Hematopoietic multipotent progenitor cell treated with erythropoietin and hydrocortisone succinate and interleukin-3 and kit ligand, for 17 days (in vitro differentiated cells): Measurements from ENCODE around the gene ZNF343.
A peak's percentile ranks its signal among the peaks of the same experiment; 100 is the strongest.
"Not testable (repeated sequence)": the region's sequence is repeated elsewhere in the genome, so short reads cannot be mapped to it uniquely, and the experiment has no call there.

Experiments used
- DNase-seq: peaks from one replicate; pipeline ENCODE4 v3.0.0-alpha.2; 2015; ENCODE audit warnings: low spot score

Gene ZNF343

DNA sequence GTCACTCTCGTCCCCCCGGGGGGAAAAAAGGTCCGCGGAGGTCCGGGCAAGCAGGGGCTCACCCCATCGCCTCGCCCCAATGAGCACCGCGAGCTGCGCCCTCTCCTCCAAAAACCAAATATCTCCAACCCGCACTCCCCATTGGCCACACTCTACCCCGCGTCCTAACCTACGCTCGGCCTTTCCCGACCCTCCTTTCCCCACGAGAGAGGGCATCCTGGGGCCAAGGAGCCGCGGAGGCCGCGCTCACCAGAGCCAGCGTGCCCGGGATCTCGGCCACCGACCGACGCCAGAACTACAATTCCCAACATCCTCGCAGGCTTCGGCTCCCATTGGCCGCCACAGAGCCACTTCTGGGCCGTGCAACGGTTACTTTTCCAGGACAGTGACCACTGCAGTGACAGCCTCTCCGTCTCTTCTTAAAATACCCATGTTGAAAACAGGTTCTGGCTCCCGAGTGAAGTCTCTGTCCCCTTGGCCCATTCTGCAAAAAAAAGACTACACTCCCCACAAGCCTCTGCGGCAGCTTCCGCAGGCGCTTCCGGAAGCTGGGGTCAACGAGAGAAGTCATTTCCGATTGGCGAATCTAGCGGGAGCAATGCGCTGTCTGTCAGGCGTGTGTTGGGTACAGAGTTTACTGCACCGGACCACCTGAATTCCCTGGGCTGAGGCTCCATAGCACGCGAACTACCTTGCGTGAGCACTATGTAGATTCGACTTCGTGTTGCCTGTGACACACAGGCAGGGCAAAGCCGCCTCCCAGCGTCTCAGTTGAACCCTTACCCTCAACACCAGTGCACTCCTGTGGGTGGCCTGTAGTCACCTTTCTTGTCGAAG, at the start of gene ZNF343:
Gene ZNF343 (minus strand): TSS at position 285 of the 837 bp plus-strand sequence. CDS start 15,020 bp downstream, outside the sequence.
- DNase-seq = peak; percentile 88

GRCh38 chr20:2557873-2558580, 49.3 kb upstream of the ZNF343 start:
- DNase-seq = no peak

GRCh38 chr20:2545594-2545993, 36.9 kb upstream of the ZNF343 start:
- no peak for DNase-seq

- no peak for DNase-seq
Measured at GRCh38 chr20:2544211-2544610, 35.5 kb upstream of the ZNF343 start.

DNA sequence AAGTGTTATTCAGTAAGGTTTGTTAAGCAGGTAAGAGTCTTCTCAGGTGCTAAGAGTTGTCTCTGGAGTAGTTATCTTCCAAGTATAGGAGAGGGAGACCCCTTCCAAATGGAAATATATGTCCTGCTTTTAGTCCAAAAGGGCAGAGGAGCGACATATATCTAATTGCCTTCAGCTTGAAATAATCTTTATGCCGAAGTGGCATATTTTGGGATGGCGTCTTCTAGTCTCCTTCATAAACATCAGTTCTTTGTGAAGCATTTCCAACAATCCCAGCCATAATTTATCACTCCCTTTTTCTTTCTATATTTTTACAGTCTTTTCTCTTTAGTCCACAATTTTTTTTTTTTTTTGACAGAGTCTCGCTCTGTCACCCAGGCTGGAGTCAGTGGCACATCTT, 33.6 kb upstream of the ZNF343 start:
- DNase-seq = no peak

GRCh38 chr20:2541940-2542339, 33.2 kb upstream of the ZNF343 start:
- no peak for DNase-seq

DNA sequence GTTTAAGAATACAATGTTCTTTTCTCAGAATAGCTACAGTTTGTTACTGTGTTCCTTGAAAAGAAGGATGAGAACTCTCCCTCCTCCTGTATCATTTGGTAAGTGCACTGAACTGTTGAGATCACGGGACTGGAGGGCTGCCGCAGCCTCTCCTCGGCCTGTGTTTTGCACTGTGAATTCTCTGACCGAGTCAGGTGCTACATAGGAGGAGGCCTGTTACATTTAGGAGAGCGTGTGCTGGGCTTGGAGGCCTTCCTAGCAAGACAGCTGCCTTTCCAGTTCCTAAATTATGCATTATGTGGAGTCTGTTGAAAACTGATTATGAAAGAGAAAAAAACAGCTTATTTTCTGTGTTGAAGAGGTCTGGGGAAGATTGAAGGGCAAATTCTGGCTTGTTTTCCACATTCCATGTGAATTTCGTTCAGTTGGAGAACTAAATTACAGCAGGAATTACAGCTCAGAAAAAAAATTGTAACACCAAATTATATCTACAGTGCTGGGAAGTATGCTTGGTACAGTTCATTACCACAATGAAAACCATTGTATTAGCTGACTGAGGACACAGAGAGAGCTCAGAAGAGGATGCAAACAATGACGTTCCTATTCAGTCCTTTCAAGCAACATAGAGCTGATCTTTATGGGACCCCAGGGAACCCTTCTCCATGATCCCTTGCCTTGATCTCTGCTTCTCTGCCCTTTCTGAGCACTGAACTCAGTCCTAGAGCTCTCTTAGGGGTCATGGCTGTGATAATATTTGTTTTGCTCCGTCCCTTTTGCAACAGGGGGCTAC, 30.4 kb upstream of the ZNF343 start:
- DNase-seq = no peak

- DNase-seq = no peak
Measured at GRCh38 chr20:2538356-2538755, 29.6 kb upstream of the ZNF343 start.

- no peak for DNase-seq
Measured at GRCh38 chr20:2537101-2537500, 28.4 kb upstream of the ZNF343 start.

- DNase-seq = no peak
Measured at GRCh38 chr20:2536560-2536986, 27.9 kb upstream of the ZNF343 start, which contains the start of gene TMC2. TSS of gene TMC2 (plus strand) at chr20:2536573. CDS start at chr20:2536622, 49 bp downstream.

GRCh38 chr20:2535711-2536559, 27.2 kb upstream of the ZNF343 start:
- DNase-seq = no peak

GRCh38 chr20:2533118-2533517, 24.4 kb upstream of the ZNF343 start:
- no peak for DNase-seq

- DNase-seq = no peak
Measured at GRCh38 chr20:2528671-2529271, 20.1 kb upstream of the ZNF343 start.

DNA sequence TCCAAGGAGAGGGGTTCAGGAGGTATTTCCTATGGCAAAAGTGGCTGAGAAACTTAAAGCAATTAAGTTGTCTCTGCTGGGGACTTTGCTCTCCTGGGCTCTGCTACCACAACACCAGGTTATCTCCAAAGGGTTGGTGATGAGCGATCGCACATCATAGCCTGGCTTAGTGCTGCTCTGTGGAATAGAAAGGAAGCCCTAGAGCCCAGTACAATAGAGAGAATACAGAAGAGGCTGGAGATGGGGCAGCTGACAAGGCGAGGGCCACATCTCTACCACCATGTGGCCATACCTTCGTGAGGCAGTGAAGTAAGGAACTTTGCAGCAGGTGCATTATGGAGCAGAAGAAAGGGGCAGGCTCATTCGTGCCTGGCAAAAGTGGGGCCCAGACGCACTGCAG, 19.0 kb upstream of the ZNF343 start:
- DNase-seq = no peak

GRCh38 chr20:2526218-2526583, 17.5 kb upstream of the ZNF343 start:
- not testable (repeated sequence) for DNase-seq

GRCh38 chr20:2524709-2525506, 16.2 kb upstream of the ZNF343 start:
- no peak for DNase-seq

DNA sequence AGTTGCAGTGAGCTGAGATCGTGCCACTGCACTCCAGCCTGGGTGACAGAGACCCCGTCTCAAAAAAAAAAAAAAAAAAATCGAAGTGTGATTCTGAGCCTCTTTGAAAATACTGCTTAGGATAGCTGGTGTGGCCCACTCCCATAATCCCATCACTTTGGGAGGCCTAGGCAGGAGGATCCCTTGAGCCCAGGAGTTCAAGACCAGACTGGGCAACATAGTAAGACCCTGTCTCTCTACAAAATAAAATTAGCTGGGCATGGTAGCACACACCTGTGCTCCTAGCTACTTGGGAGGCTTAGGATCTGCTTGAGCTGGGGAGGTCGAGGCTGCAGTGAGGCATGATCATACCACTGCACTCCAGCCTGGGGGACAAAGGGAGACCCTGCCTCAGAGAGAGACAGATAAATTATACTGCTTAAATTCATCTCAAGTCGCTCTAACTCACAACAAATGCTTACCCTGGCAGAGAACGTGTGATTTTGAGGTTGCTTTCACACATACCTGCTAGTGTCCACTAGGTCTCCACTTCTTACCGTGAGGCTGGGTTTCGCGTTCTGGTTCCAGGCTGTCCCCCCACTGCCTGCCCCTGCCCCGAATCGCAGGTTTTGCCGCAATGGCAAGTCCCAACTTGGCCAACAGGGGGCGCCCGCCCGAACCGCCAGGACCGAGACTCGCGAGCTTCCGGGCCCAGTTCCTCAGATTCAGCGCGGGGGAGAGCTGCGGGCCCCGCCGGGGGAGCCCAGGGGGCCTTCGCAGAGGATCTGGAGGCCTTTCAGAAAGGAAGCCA, 15.4 kb upstream of the ZNF343 start:
- DNase-seq = peak; percentile 85

GRCh38 chr20:2522826-2523429, 14.2 kb upstream of the ZNF343 start:
- not testable (repeated sequence) for DNase-seq
